PC-3 (cell line): ENCODE results near the gene WDR91.

Experiments used
- CTCF ChIP-seq: fragments of 300-600 bp; sonication (generic); conservative IDR thresholded peaks from 2 replicates; pipeline ENCODE4 v1.5.1; 2017; ENCODE audit warnings: antibody characterized with exemption, low read depth, mild to moderate bottlenecking, low read length
- EZH2phosphoT487 ChIP-seq: fragments of 300-600 bp; sonication (generic); IDR thresholded peaks from 2 replicates; pipeline ENCODE4 v1.6.1; 2018; ENCODE audit warnings: mild to moderate bottlenecking, antibody characterized with exemption, low read length, borderline replicate concordance

- TF ChIP-seq CTCF (no peak), EZH2phosphoT487 (no peak)
These were observed 3.9 kb upstream of the WDR91 start for GRCh38 chr7:135215180-135215579.
